ENCODE measurements around the gene ANKZF1.

ANKZF1 gene

GRCh38 chr2:219228041-219228910, 1.3 kb upstream of the ANKZF1 start:
- no peak for DNase-seq

DNA sequence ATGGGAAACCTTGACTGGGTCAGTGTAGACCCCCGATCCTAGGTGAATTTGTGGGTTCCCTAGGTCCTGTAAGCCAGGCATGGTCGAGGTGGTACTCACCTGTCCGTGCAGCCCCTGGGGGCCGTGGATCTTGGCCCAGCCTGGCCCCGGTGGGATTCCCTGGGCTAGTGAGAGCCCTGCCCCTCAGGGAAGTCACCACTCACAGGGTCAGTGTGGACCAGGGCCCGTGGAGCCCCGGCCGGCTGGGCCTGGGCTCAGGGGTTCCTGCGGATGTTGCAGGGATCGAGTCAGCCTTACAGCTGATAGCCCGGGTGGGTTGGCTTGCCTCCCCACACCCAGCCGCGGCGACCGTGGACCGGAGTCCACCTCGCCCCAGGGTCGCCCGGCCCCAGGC, 698 bp upstream of the ANKZF1 start:
- DNase-seq, result no peak

DNA sequence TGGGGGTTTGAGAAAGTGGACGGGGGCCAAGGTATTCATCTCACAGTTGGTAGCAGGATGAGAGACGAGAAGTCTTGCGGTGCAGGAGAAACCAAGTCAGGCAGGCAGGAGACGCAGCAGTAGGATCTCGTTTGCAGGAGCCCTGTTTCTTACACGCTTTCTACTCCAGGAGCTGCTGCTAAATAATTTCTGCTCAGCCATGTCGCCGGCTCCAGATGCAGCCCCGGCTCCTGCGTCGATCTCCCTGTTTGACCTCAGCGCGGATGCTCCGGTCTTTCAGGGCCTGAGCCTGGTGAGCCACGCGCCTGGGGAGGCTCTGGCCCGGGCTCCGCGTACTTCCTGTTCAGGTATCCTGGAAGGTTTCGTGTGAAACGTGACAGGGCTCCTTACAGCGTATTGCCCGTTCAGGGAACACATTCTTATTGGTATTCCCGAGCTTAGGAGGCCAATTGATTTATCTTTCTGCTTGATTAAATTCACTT, 494 bp downstream of the ANKZF1 start:
- DNase-seq, result peak; percentile 24

DNA sequence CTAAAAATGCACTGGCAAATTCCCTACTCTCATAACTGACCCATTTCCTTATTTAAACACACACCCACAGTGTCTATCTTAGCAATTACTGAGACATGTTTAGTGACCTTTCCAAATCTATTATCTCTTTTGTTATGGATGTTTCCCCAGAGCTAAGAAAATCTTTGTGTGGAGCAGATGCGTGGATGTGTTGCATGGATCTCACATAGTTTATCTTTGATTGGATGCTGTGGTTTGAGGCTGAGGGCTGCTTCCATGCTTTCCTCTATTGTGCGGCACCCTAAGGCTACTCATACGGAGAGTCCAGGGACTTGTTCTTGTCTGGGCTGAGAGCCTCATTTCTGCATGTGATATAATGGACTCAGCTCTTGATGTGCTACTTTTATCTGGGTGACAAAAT, 4.7 kb downstream of the ANKZF1 start:
- no peak for DNase-seq

DNA sequence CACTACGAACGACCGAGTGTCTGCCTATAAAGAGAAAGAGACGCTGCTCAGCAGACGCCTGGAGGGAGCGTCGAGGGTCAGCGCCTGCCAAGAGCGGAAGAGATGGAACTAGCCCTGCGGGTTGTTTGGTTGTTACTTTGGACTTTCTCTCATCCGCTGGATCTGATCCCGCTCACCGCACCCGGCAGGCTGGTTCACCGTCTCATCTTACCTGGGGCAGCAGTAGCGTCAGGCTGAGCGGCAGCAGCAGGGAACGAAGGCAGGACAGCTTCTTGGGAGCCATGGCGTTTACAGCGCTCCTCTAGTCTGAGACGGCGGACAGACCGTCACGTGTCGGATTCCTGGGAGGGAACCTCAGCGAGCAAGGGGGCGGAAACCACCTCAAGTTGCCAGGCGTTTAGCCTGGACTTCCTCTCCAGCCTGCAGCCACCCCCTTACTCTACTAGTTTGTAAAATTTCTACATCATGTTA, 13.7 kb downstream of the ANKZF1 start:
- DNase-seq, result no peak

DNA sequence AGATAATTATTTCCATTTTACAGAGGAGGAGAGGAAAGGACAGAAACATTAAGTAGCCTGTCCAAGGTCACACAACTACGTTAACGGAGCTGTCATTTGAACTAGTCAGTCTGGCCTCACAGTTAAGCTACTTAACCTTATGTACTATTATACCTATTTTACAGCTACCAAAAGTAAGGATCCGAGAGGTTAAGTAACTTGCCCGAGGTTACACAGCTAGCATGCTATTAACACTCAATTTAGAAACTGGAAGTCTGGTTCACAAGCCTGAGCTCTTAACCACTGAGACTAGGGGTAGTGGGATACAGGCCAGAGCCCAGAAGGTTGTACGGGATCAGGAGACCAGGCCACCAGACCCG, 15.2 kb downstream of the ANKZF1 start:
- DNase-seq, result no peak

- DNase-seq, result peak; percentile 81
Measured at GRCh38 chr2:219245148-219245898, 15.7 kb downstream of the ANKZF1 start, which contains the start of the genes GLB1L and STK16. TSS of gene GLB1L (minus strand) at chr2:219245444. CDS start at chr2:219243573, 1,871 bp downstream. TSS of gene STK16 (plus strand) at chr2:219245479. CDS start at chr2:219246000, 521 bp downstream.

DNA sequence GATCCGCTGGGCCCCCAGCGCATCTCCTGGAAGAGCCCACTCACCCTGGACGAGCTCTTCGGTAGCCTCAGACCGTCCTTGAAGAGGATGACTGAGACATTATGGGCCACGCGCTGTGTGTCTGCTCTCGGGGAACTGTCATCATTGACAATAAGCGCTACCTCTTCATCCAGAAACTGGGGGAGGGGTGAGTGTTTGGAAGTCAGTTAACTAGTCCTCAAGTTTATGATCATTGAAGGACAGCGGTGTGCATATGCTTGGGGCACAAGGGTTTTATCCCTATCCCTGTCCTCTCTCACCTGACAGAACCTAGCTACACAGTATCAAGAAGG, 16.3 kb downstream of the ANKZF1 start:
- DNase-seq, result no peak

DNA sequence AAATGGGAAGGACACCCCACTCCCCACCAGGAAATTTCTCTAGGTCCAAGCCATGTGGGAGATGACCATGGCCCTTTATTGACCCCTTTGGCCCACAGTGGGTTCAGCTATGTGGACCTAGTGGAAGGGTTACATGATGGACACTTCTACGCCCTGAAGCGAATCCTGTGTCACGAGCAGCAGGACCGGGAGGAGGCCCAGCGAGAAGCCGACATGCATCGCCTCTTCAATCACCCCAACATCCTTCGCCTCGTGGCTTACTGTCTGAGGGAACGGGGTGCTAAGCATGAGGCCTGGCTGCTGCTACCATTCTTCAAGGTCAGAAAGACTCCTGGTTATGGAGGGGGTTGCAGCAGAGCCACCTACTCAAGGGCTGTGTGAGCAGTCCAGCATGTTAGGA, 17.0 kb downstream of the ANKZF1 start:
- no peak for DNase-seq

GRCh38 chr2:219247678-219248642, 18.4 kb downstream of the ANKZF1 start:
- peak; percentile 44 for DNase-seq

DNA sequence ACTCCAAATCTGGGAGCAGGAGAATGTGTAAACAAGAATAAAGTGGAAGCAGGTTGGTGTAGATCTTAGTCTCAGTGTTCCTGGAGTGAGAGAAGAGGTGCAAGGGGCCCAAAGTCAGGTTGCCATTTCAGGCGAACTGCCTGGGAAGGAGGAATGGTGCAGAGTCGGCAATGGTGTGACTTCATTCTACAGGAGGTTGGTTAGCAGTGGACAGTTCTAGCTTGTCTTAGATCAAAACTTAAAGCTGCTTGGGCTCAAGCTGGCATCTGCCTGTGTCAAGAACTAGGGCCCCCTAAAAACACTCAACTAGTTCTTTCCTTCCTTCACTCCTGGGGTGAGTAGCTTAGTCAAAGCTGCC, 19.2 kb downstream of the ANKZF1 start:
- no peak for DNase-seq

GRCh38 chr2:219249203-219249980, 19.8 kb downstream of the ANKZF1 start:
- peak; percentile 36 for DNase-seq

DNA sequence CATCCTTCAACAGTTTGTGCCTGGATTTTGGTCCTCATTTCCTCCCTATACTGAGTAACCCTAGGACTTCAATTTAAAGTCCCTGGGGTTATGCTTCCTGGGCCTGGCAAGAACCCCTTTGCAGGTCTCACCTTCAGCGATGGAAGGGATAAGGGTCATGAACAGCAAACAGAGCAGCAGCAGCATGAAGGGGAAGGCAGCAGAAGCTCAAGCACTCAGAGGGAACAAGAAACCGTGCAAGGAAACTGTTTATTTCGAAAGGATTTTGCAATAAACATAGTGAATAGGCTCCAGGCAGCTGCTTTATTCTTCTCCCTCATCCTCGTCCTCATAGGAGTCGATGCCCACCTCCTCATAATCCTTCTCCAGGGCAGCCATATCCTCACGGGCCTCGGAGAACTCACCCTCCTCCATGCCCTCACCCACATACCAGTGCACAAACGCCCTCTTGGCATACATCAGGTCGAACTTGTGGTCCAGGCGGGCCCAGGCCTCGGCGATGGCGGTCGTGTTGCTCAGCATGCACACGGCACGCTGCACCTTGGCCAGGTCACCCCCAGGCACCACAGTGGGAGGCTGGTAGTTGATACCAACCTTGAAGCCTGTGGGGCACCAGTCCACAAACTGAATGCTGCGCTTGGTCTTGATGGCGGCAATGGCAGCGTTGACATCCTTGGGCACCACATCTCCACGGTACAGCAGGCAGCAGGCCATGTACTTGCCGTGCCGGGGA, 20.6 kb downstream of the ANKZF1 start:
- no peak for DNase-seq

DNA sequence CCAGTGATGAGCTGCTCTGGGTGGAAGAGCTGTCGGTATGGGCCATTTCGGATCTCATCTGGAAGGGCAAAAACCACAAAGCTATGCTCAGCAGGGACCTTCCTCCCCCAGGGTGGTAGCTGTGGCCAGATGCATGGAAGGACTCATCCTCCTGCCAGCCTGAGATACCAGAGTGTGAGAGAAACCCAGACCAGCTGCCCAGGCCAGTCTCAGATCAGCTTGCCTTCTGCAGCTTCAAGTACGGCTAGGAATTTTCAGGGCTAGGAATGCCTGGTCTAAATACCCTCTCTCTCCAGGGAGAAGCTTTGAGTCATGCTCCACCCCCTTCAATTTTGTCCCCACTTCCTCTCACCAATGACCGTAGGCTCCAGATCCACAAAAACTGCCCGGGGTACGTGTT, 22.1 kb downstream of the ANKZF1 start:
- DNase-seq, result no peak

GRCh38 chr2:219252084-219252483, 22.5 kb downstream of the ANKZF1 start:
- DNase-seq, result no peak

DNA sequence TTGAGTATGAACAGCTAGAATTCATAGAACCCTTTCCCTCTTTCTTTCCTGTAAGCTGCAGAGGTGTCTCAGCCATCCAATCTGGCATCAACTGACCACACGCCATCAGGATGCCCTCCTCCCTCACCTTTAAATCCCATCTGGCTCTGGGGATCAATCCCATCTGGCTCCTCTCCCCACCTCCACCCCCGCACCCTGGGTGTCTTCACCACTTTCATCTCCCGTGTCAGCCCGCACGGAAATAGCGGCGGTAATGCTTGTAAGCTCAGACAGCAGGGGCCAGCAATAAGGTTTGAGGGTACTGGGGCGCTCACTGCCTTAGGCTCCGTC, 22.9 kb downstream of the ANKZF1 start:
- DNase-seq, result peak; percentile 25

DNA sequence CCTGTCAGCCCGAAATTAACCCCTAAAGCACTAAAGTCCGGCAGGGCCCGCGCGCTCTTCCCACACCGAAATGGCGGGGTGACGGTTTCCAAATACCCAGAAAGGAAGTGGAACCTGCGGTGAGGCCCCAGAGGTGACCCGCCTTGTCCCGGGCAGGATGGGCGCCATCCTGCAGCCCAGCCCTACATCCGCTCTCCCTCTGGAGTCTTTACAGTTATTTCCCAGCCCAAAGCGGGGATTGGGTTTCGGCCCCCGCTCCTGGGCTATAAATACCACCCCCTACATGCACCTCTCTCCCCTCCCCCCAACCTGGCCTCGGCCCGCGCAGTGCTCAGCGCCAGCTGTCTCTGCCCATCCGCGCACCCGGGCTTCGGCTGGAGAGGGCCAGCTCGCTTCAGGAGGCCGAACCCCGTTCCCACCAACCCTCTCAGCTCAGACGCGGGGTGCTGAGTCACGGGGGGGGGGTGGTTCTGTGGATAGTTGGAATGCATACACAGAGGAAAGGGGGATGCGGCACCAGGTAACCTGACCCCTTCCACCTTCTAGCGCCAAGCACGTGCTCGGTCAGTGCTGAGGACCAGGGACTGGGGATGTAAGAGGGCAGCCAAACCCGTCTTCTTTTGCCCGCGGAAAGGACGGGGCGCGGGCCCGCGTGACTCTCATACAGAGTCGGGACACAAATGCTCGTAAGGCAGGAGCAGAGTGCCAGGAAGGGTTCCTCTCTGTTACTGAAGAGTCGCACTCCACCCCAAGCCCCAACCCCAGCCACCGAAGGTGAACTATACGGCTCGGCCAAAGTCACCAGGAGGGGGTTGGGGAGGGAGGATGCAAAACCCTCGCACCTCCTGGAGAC, 23.5 kb downstream of the ANKZF1 start, which contains the start of gene TUBA4B:
Gene TUBA4B, plus strand, starts transcription at position 344 of the 853 bp plus-strand sequence. Its CDS starts 165 bp downstream, at position 509.
- peak; percentile 38 for DNase-seq

GRCh38 chr2:219253753-219254589, 24.4 kb downstream of the ANKZF1 start, which contains the start of gene TUBA4A:
TSS of gene TUBA4A (minus strand) at chr2:219253918. CDS start at chr2:219253858, 60 bp downstream.
- peak; percentile 91 for DNase-seq
